ENCODE measurements around the gene ROR2.

Gene ROR2

DNA sequence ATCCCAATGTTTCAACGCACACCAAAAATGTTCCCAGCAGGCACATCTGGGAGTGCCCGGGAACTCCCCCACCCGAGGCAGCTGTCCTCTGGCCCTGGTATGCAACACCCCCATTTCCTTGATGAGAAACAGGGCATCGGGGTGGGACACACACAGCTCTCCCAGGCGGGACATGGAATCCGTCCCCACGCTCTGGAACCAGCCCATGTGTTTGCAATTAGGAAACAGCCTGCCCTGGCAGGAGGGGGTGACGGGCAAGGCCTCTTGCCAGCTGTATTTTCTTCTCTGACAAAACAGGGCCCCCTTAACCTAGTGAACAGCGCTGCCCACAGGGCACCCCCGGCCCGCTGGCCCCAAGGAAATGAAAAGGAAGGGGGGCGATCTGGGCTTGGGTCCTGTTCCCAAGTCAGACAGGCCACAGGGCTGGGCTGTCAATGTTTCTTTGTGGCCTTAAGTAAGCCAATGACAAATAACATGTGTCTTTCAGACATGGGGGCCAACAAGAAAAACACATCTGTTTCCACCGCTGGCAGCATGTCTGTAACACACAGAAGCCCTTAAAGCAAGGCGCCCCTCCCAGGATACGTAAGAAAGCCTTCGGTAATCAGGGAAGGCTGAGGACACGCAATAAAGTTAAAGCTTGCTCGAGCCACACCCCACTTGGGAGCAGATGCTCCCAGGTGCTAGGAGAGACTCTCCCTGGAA lies 125.3 kb downstream of the ROR2 start:
- TF ChIP-seq CTCF (IDR thresholded peaks at IDR 0.05; ENCODE audit: low read length, missing control alignments): no peak
- peak; percentile 66 for DNase-seq (ENCODE audit: low read depth)
- H3K4me3 ChIP-seq (replicated peaks; ENCODE audit: low read depth, low read length): no peak overlapping the region

DNA sequence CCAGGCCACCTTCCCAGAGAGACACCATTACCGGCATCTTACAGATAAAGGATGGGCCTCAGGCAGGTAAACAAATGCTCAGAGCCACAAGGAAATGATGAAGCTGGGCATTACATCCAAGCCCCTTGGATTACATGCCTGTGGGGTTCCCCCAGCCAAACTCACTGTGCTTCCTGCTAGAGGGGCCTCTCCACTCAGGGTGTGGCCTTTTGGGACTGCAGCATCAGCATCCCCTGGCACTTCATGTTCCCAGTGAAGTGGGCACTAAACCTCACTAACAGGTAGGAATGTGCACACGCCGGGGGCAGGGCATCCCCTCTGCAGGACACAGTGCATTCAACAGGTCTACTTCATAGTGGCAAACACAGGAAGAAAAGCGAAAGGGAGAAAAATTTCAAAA lies 125.9 kb downstream of the ROR2 start:
- H3K4me3 ChIP-seq (replicated peaks; ENCODE audit: low read depth, low read length): no peak overlapping the region
- TF ChIP-seq CTCF (IDR thresholded peaks at IDR 0.05; ENCODE audit: low read length, missing control alignments): no peak
- no peak for DNase-seq (ENCODE audit: low read depth)

- H3K4me3 ChIP-seq (replicated peaks; ENCODE audit: low read depth, low read length): no peak overlapping the region
- TF ChIP-seq CTCF (IDR thresholded peaks at IDR 0.05; ENCODE audit: low read length, missing control alignments): no peak
- no peak for DNase-seq (ENCODE audit: low read depth)
These were observed 128.8 kb downstream of the ROR2 start for GRCh38 chr9:91820949-91821880.

DNA sequence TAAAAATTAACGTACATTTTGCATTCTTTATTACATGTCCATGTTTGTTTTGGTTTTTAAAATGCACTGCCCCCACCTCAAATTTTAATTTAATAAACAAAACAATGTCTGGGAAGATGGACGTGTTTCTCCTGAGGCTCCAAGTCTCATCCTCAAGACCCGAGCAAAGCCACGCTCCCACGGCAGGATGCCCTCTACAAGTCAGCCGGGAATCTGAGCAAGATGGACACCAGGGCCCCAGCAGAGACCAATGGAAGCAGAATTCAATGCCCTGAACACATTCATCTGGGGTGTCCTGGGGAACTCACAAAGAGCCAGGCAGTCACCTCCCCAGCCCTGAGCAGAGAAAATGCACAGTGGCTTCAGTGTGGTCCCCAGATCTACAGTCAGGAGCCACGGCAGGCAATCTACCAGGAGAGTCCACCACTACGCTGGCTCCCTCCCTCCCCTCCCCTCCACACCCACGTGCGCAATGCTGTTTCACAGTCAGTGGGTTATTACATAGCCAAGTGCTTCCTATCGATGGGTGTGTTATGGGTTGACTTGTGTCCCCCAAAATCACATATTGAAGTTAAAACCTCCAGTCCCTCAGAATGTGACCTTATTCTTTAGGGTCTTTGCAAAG lies 129.8 kb downstream of the ROR2 start:
- H3K4me3 ChIP-seq (replicated peaks; ENCODE audit: low read depth, low read length): no peak overlapping the region
- DNase-seq (ENCODE audit: low read depth): no peak
- no peak for TF ChIP-seq CTCF (IDR thresholded peaks at IDR 0.05; ENCODE audit: low read length, missing control alignments)

DNA sequence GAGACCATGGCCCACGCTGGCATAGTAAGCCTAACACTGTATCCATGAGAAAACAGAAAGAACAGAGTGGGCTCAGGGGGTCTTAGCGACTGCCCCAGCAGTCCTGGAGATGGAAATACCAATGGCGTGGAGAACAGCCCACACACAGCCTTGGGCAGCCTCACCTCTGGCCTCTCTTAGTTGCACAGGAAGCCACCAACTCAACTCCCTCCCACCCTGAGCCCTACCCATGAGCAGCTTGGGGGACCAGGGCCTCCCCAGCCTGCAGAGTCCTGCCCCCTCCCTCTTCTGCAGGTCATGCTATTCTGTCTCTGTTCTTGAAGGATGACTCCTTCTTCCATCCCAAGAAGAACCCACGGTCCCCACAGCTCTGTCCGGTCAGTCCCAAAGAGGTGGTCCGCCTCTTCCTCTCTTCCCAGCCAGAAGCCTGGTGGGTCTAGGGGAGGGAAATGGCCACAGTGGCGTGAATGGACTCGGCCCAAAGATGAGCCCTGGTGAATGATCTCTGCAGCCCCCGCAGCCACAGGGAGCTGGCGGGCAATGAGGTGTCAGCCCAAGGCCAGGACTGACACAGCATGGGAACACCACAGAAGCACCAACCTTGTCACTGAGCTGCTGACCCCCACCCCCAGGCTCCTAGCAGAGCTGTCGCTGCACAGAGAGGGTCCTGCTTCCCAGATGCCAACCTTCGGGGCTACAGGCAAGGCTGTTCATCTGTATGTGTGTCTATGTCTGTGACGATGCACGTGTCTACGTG lies 131.2 kb downstream of the ROR2 start:
- no peak overlapping the region for H3K4me3 ChIP-seq (replicated peaks; ENCODE audit: low read depth, low read length)
- TF ChIP-seq CTCF (IDR thresholded peaks at IDR 0.05; ENCODE audit: low read length, missing control alignments): no peak
- no peak for DNase-seq (ENCODE audit: low read depth)

GRCh38 chr9:91818225-91818585 lies 131.8 kb downstream of the ROR2 start:
- no peak for DNase-seq (ENCODE audit: low read depth)
- TF ChIP-seq CTCF (IDR thresholded peaks at IDR 0.05; ENCODE audit: low read length, missing control alignments): no peak

More at GRCh38 chr9:91818225-91818585, 131.8 kb downstream of the ROR2 start:
- peak overlapping the region; percentile 44 for H3K4me3 ChIP-seq (replicated peaks; ENCODE audit: low read depth, low read length)

Data from fibroblast of pulmonary artery (primary cell).